HG03442 (cell line): Measurements from ENCODE around the gene SLC4A2.
"Not testable (repeated sequence)": the region's sequence is repeated elsewhere in the genome, so short reads cannot be mapped to it uniquely, and the experiment has no call there.

Source experiments
- ATAC-seq: cut with Tn5 transposase; IDR thresholded peaks from one replicate; pipeline ENCODE4 v1.9.1; 2021; ENCODE audit warnings: mild to moderate bottlenecking, moderate library complexity; ENCODE audit not compliant: unreplicated experiment

SLC4A2 gene

GRCh38 chr7:151023232-151023631 lies 36.2 kb upstream of the SLC4A2 start:
- ATAC-seq = no peak

DNA sequence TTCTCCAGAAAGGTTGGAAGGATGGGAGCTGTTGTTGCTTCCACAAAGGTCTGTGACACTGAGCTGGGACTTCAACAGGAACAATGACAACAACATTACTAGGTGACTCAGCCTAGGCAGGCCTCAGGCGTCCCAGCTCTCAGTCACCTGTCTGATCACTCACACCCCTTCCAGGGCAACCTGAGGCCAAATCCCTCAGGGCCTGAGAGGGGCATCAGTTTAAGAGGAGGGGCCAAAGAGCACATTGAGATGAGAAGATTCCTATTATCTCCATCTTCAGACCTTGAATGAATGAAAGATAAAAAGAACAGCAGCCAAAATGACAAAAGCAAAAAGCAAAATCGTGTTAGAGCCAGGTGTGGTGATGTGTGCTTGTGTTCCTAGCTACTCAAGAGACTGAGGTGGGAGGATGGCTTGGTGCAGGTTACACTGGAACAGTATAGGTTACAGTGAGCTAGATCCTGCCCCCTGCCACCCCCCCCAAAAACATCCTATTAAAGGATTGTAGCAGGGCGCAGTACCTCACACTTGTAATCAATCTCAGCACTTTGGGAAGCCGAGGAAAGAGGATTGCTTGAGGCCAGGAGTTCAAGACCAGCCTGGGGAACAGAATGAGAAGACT lies 34.8 kb upstream of the SLC4A2 start, which contains the start of gene ATG9B:
ATG9B (minus strand) TSS at position 60 of the 622 bp plus-strand sequence. CDS start 71 bp downstream, outside the sequence.
- no peak for ATAC-seq

DNA sequence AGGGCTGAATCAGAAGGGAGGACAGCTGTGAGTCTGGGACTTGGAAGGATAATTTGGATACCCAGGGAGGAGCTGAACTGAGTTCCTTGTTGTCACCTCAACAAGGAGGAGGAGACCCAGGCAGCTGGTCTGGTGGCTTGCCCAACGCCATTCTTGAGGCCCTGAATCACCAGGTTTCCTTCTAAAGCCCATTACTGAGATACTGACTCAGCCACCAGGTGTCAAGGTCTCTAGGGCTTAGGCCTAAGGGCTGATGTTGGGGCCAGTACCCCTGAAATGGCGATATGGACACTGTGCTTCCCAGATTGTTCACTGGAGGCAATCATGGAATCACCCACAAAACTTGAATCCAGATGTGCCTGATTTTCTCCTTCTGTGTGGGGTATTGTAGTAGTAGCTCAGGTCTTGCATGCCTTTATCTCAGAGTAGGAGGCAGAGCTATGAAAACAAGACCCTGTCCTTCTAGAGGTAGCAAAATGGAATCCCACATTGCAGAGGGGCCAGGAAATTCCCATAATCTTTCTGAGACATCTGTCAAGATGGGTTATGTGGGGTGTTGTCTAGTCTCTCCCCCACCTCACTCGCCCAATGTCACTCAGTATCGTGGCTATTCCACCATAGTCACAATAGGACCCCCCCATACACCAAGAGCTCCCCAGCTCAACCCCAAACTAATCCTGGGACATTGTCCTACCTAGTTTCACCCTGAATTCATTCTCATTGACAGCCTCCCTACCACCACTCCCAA lies 33.3 kb upstream of the SLC4A2 start:
- no peak for ATAC-seq

- ATAC-seq = not testable (repeated sequence)
These were observed 32.3 kb upstream of the SLC4A2 start for GRCh38 chr7:151026771-151027727.

DNA sequence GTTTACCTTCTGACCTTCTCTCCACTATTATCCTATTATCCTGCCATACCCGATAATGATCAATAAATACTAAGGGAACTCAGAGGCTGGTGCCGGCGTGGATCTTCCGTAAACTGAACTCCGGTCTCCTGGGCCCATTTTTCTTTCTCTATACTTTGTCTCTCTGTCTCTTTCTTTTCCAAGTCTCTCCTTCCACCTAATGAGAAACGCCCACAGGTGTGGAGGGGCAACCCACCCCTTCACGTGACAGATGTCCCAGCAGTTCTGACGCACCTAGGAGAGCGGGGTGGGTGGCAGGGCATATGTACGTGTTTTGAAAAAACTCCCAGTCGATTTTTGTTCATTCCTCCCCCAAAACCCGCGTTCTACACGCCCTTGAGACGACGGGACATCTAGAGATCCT lies 31.7 kb upstream of the SLC4A2 start:
- ATAC-seq = not testable (repeated sequence)

GRCh38 chr7:151028131-151028947 lies 31.1 kb upstream of the SLC4A2 start, which contains the start of gene ABCB8:
TSS of gene ABCB8 (plus strand) at chr7:151028450. CDS start at chr7:151028516, 66 bp downstream.
- ATAC-seq = peak; percentile 96

- ATAC-seq = no peak
These were observed 30.4 kb upstream of the SLC4A2 start for GRCh38 chr7:151028948-151029501.

GRCh38 chr7:151031011-151031410 lies 28.4 kb upstream of the SLC4A2 start:
- ATAC-seq = no peak

DNA sequence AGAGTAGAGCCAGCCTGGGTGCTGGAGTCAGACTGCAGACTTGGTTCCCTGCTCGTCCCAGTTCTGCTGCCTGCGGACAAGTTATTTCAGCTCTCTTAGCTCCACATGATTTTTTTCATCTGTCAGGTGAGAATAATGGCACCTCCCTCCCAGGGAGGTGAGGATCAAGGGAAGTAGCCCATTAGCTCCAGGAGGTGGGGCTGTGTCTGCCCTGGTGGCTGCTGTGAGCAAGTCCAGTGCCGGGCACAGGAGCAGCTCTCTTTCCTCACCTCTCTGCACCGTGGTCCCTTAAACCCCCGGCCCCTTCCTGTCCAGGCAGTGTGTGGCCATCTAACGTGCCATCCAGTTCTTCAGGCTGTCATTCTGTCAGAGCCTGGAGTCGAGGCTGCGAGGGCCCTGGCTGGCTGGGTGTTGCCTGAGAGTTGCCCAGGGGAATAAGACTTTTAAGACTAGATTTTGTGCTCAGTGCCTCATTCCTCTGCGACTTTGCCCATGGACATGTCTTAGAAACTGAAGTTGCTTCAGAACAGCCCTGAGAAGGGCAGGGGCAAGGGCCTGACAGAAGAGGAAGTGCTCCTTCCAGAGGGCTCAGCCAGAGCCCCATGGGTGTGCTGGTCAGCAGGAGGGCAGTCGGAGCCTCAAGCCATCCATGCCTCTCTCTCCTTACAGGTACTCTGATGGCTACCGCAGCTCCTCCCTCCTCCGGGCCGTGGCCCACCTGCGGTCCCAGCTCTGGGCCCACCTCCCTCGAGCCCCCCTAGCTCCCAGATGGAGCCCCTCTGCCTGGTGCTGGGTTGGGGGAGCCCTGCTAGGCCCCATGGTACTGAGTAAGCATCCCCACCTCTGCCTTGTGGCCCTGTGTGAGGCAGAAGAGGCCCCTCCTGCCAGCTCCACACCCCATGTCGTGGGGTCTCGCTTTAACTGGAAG lies 26.2 kb upstream of the SLC4A2 start:
- ATAC-seq = no peak

DNA sequence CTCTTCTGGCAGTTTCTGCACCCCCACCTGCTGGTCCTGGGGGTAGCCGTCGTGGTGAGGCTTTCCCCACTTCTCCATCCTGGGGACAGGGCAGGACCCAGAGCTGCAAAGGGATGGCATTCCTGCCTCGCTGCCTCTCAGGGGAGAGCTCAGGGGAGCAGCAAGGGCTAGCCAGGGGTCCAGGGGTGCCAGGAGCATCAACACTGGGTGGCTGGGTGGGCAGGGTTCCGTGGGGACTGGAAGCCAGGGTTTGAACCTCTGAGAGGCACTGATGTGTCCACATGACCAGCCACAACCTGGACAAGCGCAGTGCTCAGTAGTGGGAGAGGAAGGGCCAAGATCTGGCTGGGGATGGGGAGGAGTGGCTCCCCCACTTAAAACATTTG lies 25.5 kb upstream of the SLC4A2 start:
- no peak for ATAC-seq

DNA sequence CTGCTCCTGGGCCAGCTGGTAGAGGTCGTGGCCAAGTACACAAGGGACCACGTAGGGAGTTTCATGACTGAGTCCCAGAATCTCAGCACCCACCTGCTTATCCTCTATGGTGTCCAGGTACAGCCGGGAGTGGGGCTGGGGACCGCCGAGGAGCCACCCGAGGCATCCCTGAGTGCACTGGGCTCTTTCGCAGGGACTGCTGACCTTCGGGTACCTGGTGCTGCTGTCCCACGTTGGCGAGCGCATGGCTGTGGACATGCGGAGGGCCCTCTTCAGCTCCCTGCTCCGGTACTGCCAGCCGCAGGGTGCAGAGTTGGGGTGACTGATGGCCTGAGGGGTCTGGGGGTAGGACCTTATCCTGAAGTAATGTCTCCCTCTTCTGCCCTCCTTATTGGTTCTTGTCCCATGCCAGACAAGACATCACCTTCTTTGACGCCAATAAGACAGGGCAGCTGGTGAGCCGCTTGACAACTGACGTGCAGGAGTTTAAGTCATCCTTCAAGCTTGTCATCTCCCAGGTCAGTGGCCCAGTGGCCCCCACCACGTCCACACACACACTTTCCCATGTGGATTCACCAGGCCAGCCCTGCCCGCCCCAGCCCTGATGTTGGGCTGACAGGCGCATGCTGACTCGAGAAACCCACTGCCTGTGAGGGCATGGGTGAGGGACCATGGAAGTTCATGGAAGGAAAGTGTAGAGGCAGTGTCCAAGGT lies 24.9 kb upstream of the SLC4A2 start:
- ATAC-seq = no peak

DNA sequence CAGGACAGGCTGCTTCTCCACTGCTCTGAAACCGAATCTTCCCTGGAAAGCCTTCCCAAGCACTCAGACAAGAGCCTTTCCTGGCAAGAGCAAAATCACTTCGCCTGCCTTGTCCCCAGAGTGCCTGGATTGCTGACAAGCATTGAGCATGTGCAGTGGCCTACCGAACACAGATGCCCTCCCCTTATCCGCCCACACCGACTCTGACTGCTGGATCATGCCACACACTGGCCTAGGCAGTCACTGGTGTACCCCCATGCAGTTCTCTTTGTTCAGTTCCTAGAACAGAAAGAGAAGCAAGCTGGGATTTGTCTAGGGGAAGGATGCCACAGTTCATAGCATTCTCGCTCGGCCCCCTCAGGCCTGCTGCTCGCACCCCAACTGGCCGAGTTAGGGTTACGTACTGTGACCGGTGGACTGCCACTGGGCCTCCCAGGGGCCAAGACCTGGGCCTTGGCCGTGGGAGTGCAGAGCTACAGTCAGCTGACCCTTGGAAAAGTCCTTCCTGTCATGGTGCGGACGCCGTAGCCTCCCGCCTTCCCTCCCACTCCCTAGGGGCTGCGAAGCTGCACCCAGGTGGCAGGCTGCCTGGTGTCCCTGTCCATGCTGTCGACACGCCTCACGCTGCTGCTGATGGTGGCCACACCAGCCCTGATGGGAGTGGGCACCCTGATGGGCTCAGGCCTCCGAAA lies 24.2 kb upstream of the SLC4A2 start:
- no peak for ATAC-seq

DNA sequence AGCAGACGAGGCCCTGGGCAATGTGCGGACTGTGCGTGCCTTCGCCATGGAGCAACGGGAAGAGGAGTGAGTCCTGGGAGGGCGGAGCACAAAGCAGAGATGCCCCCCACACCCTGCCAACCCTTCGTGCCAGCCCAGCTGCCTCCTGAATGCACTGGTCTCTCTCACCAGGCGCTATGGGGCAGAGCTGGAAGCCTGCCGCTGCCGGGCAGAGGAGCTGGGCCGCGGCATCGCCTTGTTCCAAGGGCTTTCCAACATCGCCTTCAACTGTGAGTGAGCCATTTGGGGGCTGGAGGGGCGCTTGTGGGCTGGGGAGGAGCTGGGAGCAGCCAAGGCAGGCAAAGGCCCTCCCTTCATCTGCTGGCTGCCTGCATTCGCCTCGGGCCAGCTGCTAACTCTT lies 23.5 kb upstream of the SLC4A2 start:
- no peak for ATAC-seq

DNA sequence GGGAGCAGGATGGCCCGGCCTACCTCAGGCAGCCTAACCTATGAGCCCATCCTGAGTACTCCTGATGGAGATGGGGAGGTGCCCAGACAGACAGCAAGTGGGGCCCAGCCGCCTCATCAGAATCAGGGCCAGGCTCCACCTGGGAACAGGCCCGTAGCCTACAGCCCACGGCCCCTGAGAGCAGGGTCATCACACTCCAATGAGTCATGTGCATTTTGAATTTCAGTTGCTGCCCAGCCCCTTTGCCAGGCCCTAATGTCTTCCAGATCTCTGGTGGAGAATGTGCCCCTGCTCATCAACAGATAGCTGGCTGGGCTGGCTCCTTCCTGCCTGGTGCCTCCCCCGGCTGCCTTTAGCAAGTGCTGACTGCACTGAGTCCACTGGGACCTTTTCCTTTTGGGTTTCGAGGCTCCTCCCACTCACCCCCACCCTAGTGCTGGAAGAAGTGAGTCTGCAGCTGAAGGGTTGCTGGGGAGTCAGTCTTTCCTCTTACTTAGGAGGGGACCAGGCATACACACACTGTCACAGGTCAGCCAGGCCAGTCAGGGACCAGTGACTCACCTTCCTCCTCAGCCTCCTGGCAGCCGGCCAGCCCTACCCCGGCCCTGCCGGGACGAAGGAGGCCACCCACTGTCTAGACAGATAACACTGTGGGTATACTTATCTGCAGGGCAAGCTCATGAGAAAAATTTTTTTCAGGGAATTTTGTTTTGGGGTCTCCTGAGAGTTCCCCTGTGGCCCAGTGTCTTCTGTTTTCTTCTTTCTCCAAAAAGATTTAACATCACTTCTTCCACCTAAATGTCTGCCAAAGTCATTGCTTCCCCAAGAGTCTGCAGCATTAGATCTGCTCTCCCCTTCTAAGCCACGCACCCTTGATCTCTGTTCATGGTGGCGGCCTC lies 20.2 kb upstream of the SLC4A2 start:
- ATAC-seq = peak; percentile 56

DNA sequence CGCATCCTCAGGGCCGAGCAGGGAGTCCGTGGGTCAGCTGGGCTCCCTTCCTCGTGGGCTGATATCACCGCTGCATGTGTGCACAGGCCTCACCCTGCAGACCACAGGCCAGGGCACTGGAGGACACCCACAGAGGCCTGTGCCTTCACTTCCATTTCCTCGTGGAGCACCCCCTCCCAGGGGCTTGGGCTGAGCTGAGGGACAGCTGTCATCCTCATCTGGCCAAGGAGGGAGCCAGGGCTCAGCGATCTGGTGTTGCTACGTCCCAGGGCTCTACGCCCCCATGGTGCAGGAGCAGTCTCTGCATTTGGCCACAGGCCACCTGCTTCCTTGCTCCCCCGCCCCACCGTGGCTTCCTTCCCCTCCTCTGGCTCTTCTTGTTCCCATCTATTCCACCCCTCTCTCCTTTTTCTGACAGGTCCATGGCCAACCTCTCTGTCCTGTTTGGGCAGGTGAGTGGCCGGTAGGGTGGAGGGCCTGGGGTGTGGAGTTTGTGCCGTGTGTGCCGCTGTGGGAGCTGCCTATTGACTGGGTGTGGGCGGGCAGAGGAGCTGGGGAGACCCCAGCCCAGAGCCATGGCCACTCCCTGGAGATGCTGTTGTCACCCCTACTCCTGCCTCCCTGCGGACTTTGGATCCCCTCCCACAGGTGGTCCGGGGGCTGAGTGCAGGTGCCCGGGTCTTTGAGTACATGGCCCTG lies 19.4 kb upstream of the SLC4A2 start:
- no peak for ATAC-seq
